Measurements from ENCODE around the gene IARS2.
"Not testable (repeated sequence)": the region's sequence is repeated elsewhere in the genome, so short reads cannot be mapped to it uniquely, and the experiment has no call there.

Gene IARS2

GRCh38 chr1:220113136-220113695, 19.3 kb downstream of the IARS2 start:
- DNase-seq = no peak

- DNase-seq = no peak
Observed at GRCh38 chr1:220119043-220119512, 25.1 kb downstream of the IARS2 start.

GRCh38 chr1:220121791-220122530, 28.0 kb downstream of the IARS2 start:
- no peak for DNase-seq

- DNase-seq = no peak
Observed at GRCh38 chr1:220123066-220123465, 29.1 kb downstream of the IARS2 start.

- DNase-seq = no peak
Observed at GRCh38 chr1:220123889-220124288, 30.0 kb downstream of the IARS2 start.

GRCh38 chr1:220124542-220124941, 30.6 kb downstream of the IARS2 start:
- DNase-seq = no peak

- no peak for DNase-seq
Observed at GRCh38 chr1:220127076-220127475, 33.1 kb downstream of the IARS2 start.

GRCh38 chr1:220129479-220130210, 35.7 kb downstream of the IARS2 start:
- DNase-seq = no peak

GRCh38 chr1:220135755-220136154, 41.8 kb downstream of the IARS2 start:
- no peak for DNase-seq

GRCh38 chr1:220137019-220137786, 43.3 kb downstream of the IARS2 start:
- DNase-seq = no peak

- DNase-seq = no peak
Observed at GRCh38 chr1:220139966-220140365, 46.0 kb downstream of the IARS2 start.

GRCh38 chr1:220144051-220144450, 50.1 kb downstream of the IARS2 start:
- no peak for DNase-seq

- DNase-seq = no peak
Observed at GRCh38 chr1:220149742-220150141, 55.8 kb downstream of the IARS2 start.

- no peak for DNase-seq
Observed at GRCh38 chr1:220151454-220151853, 57.5 kb downstream of the IARS2 start.

GRCh38 chr1:220153147-220153546, 59.2 kb downstream of the IARS2 start:
- no peak for DNase-seq

GRCh38 chr1:220156620-220157146, 62.8 kb downstream of the IARS2 start:
- no peak for DNase-seq

- no peak for DNase-seq
Observed at GRCh38 chr1:220157738-220158137, 63.8 kb downstream of the IARS2 start.

GRCh38 chr1:220158530-220158929, 64.6 kb downstream of the IARS2 start:
- not testable (repeated sequence) for DNase-seq

- DNase-seq = no peak
Observed at GRCh38 chr1:220159041-220159440, 65.1 kb downstream of the IARS2 start.

- no peak for DNase-seq
Observed at GRCh38 chr1:220160027-220160426, 66.1 kb downstream of the IARS2 start.

GRCh38 chr1:220164116-220164515, 70.2 kb downstream of the IARS2 start:
- DNase-seq = no peak

- no peak for DNase-seq
Observed at GRCh38 chr1:220164517-220164916, 70.6 kb downstream of the IARS2 start.

- DNase-seq = no peak
Observed at GRCh38 chr1:220166853-220167252, 72.9 kb downstream of the IARS2 start.

Data from CD4-positive, alpha-beta T cell treated with Interferon gamma for 1 hour (primary cell).